ENCODE measurements around the gene TSPAN3. TPM values are rescaled to one million over a fixed set of nuclear protein-coding genes. Genes with fewer than 3 reads are reported as not detected.

The TSPAN3 gene
- polyA plus RNA-seq, 1 donor (not counting 4 experiments of a cell fraction or from before 2014, with no cell fraction given): 181 TPM

DNA sequence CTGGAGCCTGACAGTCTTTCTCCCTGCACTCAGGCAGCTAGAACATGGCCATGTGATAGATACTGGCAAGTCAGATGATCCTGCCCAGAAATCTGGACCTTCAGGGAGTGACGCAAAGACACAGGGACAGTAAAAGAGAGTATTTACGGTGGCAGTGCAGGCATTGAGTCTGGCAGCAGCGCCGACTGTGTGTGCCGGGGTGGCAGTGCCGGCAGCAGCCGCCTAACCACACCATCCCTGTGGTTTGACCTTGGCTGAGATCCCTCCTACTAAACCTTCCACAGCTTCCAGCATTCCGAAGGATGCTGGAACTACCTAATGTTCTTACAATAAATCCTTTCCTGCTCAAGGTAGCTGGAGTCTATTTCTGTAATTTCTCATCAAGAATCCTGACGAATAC is 4.6 kb upstream of the TSPAN3 start:
- Histone ChIP-seq H3K9me3 (ENCODE audit: control insufficient read depth, low read depth, low read length) (no peaks in the 10 kb centered on the region), H3K9me1 (ENCODE audit: control insufficient read depth, extremely low read depth, insufficient read depth, low read length) (no peaks in the 10 kb centered on the region), H3K4me1 (ENCODE audit: control insufficient read depth, extremely low read depth, insufficient read depth, low read length) (peaks cover 3% of the 10 kb centered on the region), H3K27ac (ENCODE audit: control insufficient read depth, insufficient read depth, low read length) (no peak overlapping the region), H3K27me3 (ENCODE audit: control insufficient read depth, extremely low read depth, insufficient read depth, low read length) (no peaks in the 10 kb centered on the region), H3K79me2 (ENCODE audit: control insufficient read depth, insufficient read depth, low read length) (no peaks in the 10 kb centered on the region), H2AFZ (ENCODE audit: control insufficient read depth, low read length) (no peak overlapping the region), H3K9ac (ENCODE audit: control insufficient read depth, extremely low read depth, insufficient read depth, low read length) (no peak overlapping the region), H3K4me3 (ENCODE audit: control insufficient read depth in 2 of 3, extremely low read depth in 1 of 3, insufficient read depth in 2 of 3, low read depth in 1 of 3, low read length in 3 of 3) (no peak overlapping the region), H3K36me3 (ENCODE audit: control insufficient read depth in 2 of 2, extremely low read depth in 1 of 2, insufficient read depth in 2 of 2, low read length in 2 of 2) (no peaks in the 10 kb centered on the region), H4K20me1 (ENCODE audit: control insufficient read depth, extremely low read depth, insufficient read depth, low read length) (no peaks in the 10 kb centered on the region), H3K4me2 (ENCODE audit: control insufficient read depth, extremely low read depth, insufficient read depth, low read depth, low read length) (no peak overlapping the region)
- no peak for DNase-seq (ENCODE audit: low read depth, low spot score)
- no peak for FAIRE-seq
- dilution Hi-C loops (cut with MboI; ENCODE audit: extremely low pct_ligation_motif_present, low sequenced_read_pairs): no loop called here
- TF ChIP-seq, protein P1, sequence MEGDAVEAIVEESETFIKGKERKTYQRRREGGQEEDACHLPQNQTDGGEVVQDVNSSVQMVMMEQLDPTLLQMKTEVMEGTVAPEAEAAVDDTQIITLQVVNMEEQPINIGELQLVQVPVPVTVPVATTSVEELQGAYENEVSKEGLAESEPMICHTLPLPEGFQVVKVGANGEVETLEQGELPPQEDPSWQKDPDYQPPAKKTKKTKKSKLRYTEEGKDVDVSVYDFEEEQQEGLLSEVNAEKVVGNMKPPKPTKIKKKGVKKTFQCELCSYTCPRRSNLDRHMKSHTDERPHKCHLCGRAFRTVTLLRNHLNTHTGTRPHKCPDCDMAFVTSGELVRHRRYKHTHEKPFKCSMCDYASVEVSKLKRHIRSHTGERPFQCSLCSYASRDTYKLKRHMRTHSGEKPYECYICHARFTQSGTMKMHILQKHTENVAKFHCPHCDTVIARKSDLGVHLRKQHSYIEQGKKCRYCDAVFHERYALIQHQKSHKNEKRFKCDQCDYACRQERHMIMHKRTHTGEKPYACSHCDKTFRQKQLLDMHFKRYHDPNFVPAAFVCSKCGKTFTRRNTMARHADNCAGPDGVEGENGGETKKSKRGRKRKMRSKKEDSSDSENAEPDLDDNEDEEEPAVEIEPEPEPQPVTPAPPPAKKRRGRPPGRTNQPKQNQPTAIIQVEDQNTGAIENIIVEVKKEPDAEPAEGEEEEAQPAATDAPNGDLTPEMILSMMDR (optimal IDR thresholded peaks at IDR 0.05 in 1 of 3, IDR thresholded peaks at IDR 0.05 in 1 of 3, conservative IDR thresholded peaks at IDR 0.05 in 1 of 3; ENCODE audit: extremely low read depth in 1 of 3, insufficient read depth in 2 of 3, low read length in 3 of 3): no peak
- no peak for TF ChIP-seq EZH2 (IDR thresholded peaks at IDR 0.05; ENCODE audit: low read length)

DNA sequence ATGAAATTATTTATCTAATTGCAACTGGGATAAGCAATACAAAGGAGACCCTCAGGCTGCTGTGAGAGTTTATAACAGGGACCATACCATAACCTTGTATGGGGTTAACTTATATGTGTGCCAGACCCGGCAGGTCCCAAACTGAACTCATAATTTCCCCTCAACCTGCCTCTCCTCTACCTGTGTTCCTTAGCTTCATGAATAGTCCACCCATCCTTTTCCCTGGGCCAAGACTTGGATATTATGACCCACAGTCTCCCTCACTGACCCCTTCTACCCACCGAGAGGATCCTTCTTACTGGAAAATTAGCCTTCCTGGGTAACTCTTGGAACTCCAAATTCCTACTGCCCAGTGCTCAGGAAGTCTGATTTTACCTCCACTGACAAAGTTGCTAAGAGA is 3.4 kb upstream of the TSPAN3 start:
- Histone ChIP-seq H3K9me1 (ENCODE audit: control insufficient read depth, extremely low read depth, insufficient read depth, low read length) (no peaks in the 10 kb centered on the region), H3K9me3 (ENCODE audit: control insufficient read depth, low read depth, low read length) (no peaks in the 10 kb centered on the region), H4K20me1 (ENCODE audit: control insufficient read depth, extremely low read depth, insufficient read depth, low read length) (no peaks in the 10 kb centered on the region), H3K27me3 (ENCODE audit: control insufficient read depth, extremely low read depth, insufficient read depth, low read length) (no peaks in the 10 kb centered on the region), H3K79me2 (ENCODE audit: control insufficient read depth, insufficient read depth, low read length) (peaks cover 9% of the 10 kb centered on the region), H3K36me3 (ENCODE audit: control insufficient read depth in 2 of 2, extremely low read depth in 1 of 2, insufficient read depth in 2 of 2, low read length in 2 of 2) (no peaks in the 10 kb centered on the region), H3K4me3 (ENCODE audit: control insufficient read depth in 2 of 3, extremely low read depth in 1 of 3, insufficient read depth in 2 of 3, low read depth in 1 of 3, low read length in 3 of 3) (no peak overlapping the region), H3K9ac (ENCODE audit: control insufficient read depth, extremely low read depth, insufficient read depth, low read length) (no peak overlapping the region), H3K27ac (ENCODE audit: control insufficient read depth, insufficient read depth, low read length) (no peak overlapping the region), H2AFZ (ENCODE audit: control insufficient read depth, low read length) (no peak overlapping the region), H3K4me2 (ENCODE audit: control insufficient read depth, extremely low read depth, insufficient read depth, low read depth, low read length) (no peak overlapping the region), H3K4me1 (ENCODE audit: control insufficient read depth, extremely low read depth, insufficient read depth, low read length) (peaks cover 10% of the 10 kb centered on the region)
- no peak for FAIRE-seq
- dilution Hi-C loops (cut with MboI; ENCODE audit: extremely low pct_ligation_motif_present, low sequenced_read_pairs): no loop called here
- no peak for TF ChIP-seq EZH2 (IDR thresholded peaks at IDR 0.05; ENCODE audit: low read length)
- TF ChIP-seq, protein P1 (optimal IDR thresholded peaks at IDR 0.05 in 1 of 3, IDR thresholded peaks at IDR 0.05 in 1 of 3, conservative IDR thresholded peaks at IDR 0.05 in 1 of 3; ENCODE audit: extremely low read depth in 1 of 3, insufficient read depth in 2 of 3, low read length in 3 of 3): no peak
- DNase-seq (ENCODE audit: low read depth, low spot score): no peak

Data from keratinocyte (primary cell).